Metanephros (tissue), 2 donors: ENCODE results near the gene PLB1. TPM values are rescaled to one million over a fixed set of nuclear protein-coding genes. Genes with fewer than 3 reads are reported as not detected.

Experiments
- small RNA-seq: library from RNA; depleted of rRNA; stranded (forward); fragments of <200 nt; gene quantifications from one replicate; pipeline ENCODE3, GENCODE V24; 2014; ENCODE audit warnings: low replicate concordance
- total RNA-seq: library from RNA; depleted of rRNA; stranded (reverse); fragments of >200 nt; gene quantifications from one replicate; pipeline ENCODE4 v1.2.3, GENCODE V29; 2014

The PLB1 gene
- 2.6 TPM for total RNA-seq

DNA sequence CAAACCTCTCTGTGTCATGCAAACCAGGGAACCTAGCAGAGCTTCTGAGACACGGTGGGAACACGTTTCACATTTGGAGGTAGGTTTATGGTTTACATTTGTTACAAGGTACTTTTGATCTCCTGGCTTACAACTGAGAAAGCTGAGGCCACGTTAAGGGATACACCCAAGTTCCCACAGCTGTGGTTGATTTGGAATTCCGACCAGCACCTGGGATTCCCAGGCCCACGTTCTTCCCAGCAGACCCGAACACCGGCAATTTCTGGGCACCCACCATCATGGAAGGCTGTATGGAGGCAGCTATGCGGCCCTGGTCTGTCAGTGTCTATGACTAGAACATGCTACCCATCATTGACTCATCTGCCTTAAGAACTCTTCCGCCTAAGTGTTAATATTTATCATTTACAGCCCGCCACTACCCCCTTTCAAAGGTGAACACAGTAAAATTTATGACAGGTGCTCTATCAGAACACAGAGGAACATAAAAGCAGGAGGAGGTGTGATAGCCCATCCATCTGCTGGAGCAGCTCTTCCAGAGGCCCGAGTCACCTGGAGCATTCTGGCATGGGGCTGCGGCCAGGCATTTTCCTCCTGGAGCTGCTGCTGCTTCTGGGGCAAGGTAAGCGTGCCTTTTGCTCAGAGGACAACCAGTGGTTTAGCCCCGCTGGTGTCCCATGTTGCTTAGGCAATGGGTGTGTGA, at the start of gene PLB1:
Gene PLB1 (plus strand): TSS at position 510 of the 700 bp plus-strand sequence. CDS start 55 bp downstream, at position 565.

Small RNA genes within 50 kb of the gene (small RNA-seq; reads per million reads assigned to genes)
- not detected for gene RNA5SP89
- gene SNRPGP7: not detected

Other genes with a start within 250 kb of the PLB1 start
- gene FOSL2, start 103.2 kb upstream of the PLB1 start, total RNA-seq: 59.0 TPM